ENCODE measurements around the gene CCDC85C.

The CCDC85C gene

DNA sequence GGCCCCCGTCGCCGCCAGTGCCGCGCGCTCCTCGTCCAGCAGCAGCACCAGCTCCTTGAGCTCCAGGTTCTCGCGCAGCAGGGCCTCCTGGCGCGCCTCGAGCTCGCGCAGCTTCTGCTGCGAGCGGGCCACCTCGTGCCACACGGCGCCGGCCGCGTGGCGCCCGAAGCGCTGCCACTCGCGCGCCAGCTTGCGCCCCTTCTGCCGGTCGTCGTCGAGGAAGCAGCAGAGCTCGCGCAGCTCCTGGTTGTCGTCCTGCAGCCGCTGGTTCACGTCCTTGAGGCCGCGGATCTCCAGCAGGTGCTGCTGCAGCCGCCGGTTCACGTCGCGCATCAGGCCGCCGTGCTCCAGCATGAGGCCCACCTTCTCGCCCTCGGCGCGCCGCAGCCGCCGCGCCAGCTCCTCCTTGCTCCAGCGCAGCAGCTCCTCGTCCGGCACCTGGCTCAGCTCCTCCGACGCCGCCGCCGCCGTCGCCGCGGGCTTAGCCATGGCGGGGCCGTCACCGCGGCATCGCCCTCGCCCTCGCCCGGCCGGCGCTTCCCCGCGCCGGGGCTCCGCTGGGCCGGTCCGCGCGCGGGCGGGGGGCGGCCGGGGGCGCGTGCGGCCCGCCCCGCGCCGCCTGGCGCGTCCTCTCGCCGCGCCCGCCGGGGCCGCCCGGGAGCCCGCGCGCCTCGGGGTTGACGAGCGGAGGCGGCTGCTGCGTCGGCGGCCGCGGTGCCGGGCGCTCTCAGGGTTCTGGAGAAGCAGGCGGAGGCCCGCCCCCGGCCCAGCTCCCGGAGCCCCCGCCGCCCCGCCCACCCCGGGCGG is at the start of gene CCDC85C:
TSS of gene CCDC85C (minus strand) at position 737 of the 807 bp plus-strand sequence. CDS start at position 489, 248 bp downstream.
- H3K27me3 Mint-ChIP-seq, result no peaks in the 10 kb centered on the region
- peaks cover 36% of the 10 kb centered on the region for H3K4me1 Mint-ChIP-seq
- H3K36me3 Mint-ChIP-seq (ENCODE audit: insufficient read depth), result peaks cover 7% of the 10 kb centered on the region
- H3K9me3 Mint-ChIP-seq, result no peaks in the 10 kb centered on the region
- ATAC-seq (replicated peaks; ENCODE audit: extremely low read depth, poor library complexity, severe bottlenecking) (no peak), DNase-seq (ENCODE audit: low spot score in 2 of 2) (peak; percentile 28 to 37)
- H3K4me3 Mint-ChIP-seq, result peak within 1 kb of the TSS; percentile 93
- peak within 1 kb of the TSS; percentile 94 for H3K27ac Mint-ChIP-seq (ENCODE audit: low read depth)

DNA sequence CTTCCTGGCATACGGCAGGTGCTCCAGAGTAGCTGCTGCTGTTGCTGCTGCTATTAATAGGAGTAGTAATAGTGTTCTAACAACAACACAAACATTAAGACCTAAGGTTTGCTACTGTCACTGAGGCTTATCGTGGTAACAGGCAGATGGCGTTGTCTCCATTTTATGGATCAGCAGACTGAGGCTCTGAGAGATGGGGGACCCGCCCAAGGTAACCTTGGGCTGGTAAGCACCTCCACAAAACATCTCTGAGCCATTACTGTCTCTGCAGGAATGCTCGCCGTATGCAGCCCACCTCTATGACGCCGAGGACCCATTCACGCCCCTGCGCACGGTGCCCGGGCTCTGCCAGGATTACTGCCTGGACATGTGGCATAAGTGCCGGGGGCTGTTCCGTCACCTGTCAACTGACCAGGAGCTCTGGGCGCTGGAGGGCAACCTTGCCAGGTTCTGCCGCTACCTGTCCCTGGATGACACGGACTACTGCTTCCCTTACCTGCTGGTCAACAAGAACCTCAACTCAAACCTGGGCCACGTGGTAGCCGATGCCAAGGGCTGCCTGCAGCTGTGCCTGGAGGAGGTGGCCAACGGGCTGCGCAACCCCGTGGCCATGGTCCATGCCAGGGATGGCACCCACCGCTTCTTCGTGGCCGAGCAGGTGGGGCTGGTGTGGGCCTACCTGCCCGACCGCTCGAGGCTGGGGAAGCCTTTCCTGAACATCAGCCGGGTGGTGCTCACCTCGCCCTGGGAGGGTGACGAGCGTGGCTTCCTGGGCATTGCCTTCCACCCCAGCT is 48.1 kb upstream of the CCDC85C start:
- no peak overlapping the region for H3K4me3 Mint-ChIP-seq
- peaks cover 75% of the 10 kb centered on the region for H3K27me3 Mint-ChIP-seq
- DNase-seq (ENCODE audit: low spot score in 2 of 2) (no peak), ATAC-seq (replicated peaks; ENCODE audit: extremely low read depth, poor library complexity, severe bottlenecking) (no peak)
- H3K9me3 Mint-ChIP-seq, result no peaks in the 10 kb centered on the region
- no peaks in the 10 kb centered on the region for H3K4me1 Mint-ChIP-seq
- no peak overlapping the region for H3K27ac Mint-ChIP-seq (ENCODE audit: low read depth)
- peaks cover 4% of the 10 kb centered on the region for H3K36me3 Mint-ChIP-seq (ENCODE audit: insufficient read depth)

DNA sequence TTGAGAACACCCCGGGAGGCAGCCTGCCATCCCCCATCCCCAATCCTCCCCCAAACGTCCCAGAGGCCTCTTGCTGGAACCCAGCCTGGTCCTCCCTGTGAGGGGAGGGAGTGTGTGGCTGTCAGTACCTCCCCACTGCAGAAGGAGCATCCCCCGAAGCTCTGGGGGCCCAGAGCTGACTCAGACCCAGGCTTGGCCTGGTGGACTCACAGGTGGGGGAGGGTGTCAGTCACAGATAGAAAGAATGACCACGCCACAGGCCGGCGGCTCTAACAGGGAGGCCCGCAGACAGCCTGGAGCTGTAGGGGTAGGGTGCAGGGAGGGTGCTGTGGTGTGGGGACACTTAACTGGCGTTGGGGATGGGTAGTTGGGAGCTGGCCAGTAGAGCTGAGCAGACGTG is 46.2 kb upstream of the CCDC85C start:
- H3K9me3 Mint-ChIP-seq, result no peaks in the 10 kb centered on the region
- H3K27me3 Mint-ChIP-seq, result peaks cover 69% of the 10 kb centered on the region
- H3K4me1 Mint-ChIP-seq, result no peaks in the 10 kb centered on the region
- H3K36me3 Mint-ChIP-seq (ENCODE audit: insufficient read depth), result peaks cover 4% of the 10 kb centered on the region
- ATAC-seq (replicated peaks; ENCODE audit: extremely low read depth, poor library complexity, severe bottlenecking), result no peak
- DNase-seq (ENCODE audit: low spot score in 2 of 2), result no peak
- H3K4me3 Mint-ChIP-seq, result no peak overlapping the region
- no peak overlapping the region for H3K27ac Mint-ChIP-seq (ENCODE audit: low read depth)

DNA sequence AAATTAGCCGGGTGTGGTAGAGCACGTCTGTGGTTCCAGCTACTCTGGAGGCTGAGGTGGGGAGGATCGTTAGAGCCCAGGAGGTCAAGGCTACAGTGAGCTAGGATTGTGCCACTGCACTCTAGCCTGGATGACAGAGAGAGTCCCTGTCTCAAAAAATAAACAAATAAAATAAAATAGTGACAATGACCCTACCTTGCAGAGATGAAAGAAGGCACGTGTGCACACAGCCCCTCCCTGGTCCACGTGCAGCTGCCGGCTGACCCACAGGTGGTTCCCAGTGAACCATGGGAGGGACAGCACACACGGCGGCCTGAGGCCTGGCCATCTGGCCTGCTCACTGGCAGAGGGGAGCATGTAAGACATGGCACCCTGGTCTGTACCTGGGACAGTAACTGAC is 45.6 kb upstream of the CCDC85C start:
- no peaks in the 10 kb centered on the region for H3K4me1 Mint-ChIP-seq
- H3K27me3 Mint-ChIP-seq, result peaks cover 64% of the 10 kb centered on the region
- H3K27ac Mint-ChIP-seq (ENCODE audit: low read depth), result no peak overlapping the region
- ATAC-seq (replicated peaks; ENCODE audit: extremely low read depth, poor library complexity, severe bottlenecking) (no peak), DNase-seq (ENCODE audit: low spot score in 2 of 2) (no peak)
- H3K9me3 Mint-ChIP-seq, result no peaks in the 10 kb centered on the region
- H3K36me3 Mint-ChIP-seq (ENCODE audit: insufficient read depth), result peaks cover 4% of the 10 kb centered on the region
- no peak overlapping the region for H3K4me3 Mint-ChIP-seq

DNA sequence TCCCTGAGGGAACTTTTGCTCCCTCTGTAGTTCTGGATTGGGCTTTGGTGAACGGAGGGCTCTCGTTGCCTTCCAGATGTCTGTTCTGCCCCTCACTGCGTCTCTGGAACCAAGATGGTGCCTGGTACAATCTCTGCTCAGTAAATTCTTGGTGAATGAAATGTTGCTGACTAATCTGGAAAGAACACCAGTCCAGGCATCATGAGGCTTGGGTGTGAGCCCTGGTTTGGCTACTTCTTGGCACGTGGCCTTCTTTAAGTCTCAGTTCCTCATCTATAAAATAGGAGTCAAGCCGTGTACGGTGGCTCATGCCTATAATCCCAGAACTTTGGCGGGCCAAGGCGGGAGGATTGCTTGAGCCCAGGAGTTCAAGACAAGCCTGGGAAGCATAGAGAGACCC is 45.2 kb upstream of the CCDC85C start:
- H3K27me3 Mint-ChIP-seq, result peaks cover 64% of the 10 kb centered on the region
- DNase-seq (ENCODE audit: low spot score in 2 of 2) (no peak), ATAC-seq (replicated peaks; ENCODE audit: extremely low read depth, poor library complexity, severe bottlenecking) (no peak)
- H3K4me1 Mint-ChIP-seq, result no peaks in the 10 kb centered on the region
- H3K4me3 Mint-ChIP-seq, result no peak overlapping the region
- no peak overlapping the region for H3K27ac Mint-ChIP-seq (ENCODE audit: low read depth)
- peaks cover 4% of the 10 kb centered on the region for H3K36me3 Mint-ChIP-seq (ENCODE audit: insufficient read depth)
- no peaks in the 10 kb centered on the region for H3K9me3 Mint-ChIP-seq

DNA sequence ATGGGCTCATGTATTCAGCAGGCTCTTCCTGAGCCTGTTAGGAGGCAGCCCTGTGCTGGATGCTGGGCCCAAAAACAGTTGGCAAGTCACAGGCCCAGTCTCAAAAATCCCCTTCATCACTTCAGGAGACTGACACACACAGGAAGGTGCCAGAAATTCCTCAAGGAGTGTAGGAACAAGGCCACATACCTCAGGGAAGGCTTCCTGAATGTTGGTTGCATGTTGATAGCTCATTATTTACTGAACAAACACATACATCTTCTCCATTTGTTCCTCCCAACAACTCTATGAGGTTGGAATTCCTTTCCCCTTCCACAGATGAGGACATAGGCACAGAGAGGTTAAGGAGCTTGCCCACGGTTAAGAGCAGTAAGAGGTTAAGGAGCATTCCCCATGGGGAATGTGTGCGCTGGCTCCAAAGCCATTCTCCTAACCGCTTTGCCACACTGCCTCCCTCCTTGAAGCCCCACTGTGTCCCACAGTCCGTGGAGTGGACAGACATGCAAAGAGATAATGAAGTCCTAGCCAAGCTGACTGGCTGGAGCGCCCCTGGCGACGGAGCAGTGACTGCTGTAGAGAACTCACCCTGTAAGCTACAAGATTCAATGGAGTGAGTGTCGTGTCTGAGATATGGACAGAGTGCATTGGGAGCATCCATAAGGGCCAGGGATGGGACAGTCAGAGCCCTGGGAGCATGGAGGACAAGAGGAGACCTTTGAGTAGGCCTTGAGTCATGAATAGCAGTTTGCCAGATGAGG is 44.2 kb upstream of the CCDC85C start:
- Mint-ChIP-seq H3K4me3 (no peak overlapping the region), H3K36me3 (ENCODE audit: insufficient read depth) (peaks cover 4% of the 10 kb centered on the region), H3K27ac (ENCODE audit: low read depth) (no peak overlapping the region), H3K9me3 (no peaks in the 10 kb centered on the region), H3K27me3 (peaks cover 68% of the 10 kb centered on the region), H3K4me1 (no peaks in the 10 kb centered on the region)
- ATAC-seq (replicated peaks; ENCODE audit: extremely low read depth, poor library complexity, severe bottlenecking), result no peak
- DNase-seq (ENCODE audit: low spot score in 2 of 2), result no peak

DNA sequence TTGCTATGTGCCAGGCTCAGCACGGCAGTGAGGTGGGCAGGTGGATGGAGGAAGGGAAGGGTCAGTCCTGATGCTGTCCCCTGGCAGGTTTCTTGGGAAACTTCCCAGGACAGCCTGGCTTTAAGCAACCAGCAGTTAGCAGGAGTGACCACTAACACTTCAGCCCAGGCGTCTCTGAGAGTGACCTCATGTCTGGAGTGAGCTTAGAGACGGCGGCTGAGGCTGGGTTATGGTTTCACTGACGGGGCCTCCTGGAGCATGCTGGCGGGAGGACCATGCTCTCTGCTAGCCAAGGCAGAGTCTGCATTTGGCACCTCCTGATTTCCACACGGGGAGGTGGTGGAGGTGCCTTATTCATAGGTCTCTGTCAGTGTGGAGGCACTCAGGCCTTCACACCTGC is 43.4 kb upstream of the CCDC85C start:
- DNase-seq (ENCODE audit: low spot score in 2 of 2), result no peak
- ATAC-seq (replicated peaks; ENCODE audit: extremely low read depth, poor library complexity, severe bottlenecking), result no peak
- Mint-ChIP-seq H3K4me1 (no peaks in the 10 kb centered on the region), H3K27me3 (peaks cover 68% of the 10 kb centered on the region), H3K27ac (ENCODE audit: low read depth) (no peak overlapping the region), H3K36me3 (ENCODE audit: insufficient read depth) (peaks cover 4% of the 10 kb centered on the region), H3K4me3 (no peak overlapping the region), H3K9me3 (no peaks in the 10 kb centered on the region)

DNA sequence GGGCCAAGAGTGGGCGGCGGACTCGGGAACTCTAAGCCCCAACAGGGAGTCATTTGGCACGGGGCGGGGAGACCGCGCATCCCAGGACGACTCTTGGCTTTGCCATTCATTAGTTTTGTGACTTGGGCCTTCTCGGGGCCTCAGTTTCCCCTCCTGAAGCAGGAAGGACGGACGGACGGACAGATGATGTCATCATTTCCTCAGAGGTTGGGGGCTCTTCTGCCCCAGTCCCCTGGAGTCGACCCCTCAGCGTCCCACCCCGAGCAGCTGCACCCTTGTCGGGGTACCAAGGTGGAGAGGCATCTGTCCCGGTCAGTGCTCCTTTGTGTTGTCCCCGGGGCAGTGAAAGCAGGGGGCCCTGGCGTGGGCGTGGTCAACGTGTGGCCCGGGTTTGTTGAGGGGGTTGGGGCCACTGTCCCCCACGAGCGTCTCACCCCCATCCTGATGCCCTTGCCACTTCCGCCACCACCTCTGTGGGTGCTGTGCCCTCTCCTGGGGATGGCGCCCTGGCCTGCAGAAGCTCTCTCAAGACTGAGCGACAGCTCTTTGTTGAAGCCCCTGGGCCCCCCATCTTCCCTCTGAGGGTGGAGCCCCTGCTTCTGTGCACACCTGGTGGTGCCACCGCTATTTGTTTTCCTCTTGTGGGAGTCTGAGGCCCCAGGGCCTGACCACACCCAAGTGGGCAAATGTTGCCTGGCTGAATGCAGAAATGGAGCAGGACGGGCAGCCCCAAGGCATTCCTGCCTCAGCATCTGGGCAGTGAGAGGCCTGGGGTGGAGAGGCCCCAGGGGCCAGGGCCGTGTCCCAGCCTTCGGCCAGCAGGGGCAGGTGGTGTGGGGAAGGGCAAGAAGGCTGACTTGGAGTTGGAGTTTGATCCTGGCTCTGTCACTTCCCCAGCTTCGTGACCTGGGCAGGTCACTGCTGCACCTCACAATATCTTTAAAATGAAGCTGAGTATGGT is 41.8 kb upstream of the CCDC85C start:
- no peak overlapping the region for H3K27ac Mint-ChIP-seq (ENCODE audit: low read depth)
- ATAC-seq (replicated peaks; ENCODE audit: extremely low read depth, poor library complexity, severe bottlenecking) (no peak), DNase-seq (ENCODE audit: low spot score in 2 of 2) (no peak)
- no peaks in the 10 kb centered on the region for H3K4me1 Mint-ChIP-seq
- peaks cover 2% of the 10 kb centered on the region for H3K36me3 Mint-ChIP-seq (ENCODE audit: insufficient read depth)
- H3K9me3 Mint-ChIP-seq, result no peaks in the 10 kb centered on the region
- H3K27me3 Mint-ChIP-seq, result peaks cover 56% of the 10 kb centered on the region
- peak overlapping the region; percentile 18 for H3K4me3 Mint-ChIP-seq

DNA sequence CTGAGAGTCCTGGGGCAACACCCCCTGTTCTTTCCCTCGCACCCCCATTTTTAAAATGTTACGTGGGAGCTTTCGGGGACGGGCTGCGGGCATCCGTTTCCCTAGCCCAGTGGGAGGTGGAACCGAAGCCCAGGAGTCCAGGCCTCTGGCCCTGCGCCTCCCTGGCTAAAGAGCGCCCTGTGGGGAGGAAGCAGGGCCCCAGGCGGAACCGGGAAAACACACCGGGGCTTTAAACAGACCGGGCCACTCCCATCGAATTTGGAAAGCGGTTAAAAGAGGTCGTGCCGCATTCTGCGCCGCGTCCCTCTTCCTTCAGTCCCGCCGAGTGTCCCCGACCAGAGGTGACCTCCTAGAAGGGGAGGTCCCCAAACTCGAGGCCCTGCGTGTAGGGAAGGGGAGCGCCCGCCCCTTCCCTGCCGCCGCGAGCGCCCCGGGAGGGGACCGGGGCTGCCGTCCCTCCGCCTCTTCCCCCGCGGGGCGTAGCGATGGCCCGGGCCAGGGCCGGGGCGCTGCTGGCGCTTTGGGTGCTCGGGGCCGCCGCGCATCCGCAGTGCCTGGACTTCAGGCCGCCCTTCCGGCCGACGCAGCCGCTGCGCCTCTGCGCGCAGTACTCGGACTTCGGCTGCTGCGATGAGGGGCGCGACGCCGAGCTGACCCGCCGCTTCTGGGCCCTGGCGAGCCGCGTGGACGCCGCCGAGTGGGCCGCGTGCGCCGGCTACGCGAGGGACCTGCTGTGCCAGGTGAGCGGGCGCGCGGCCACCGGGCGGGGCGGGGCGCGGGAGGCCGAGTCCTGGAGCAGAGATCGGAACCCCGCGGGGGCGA is 40.9 kb upstream of the CCDC85C start, which contains the start of gene HHIPL1:
TSS of gene HHIPL1 (plus strand) at position 407 of the 822 bp plus-strand sequence. CDS start at position 486, 79 bp downstream.
- Mint-ChIP-seq H3K36me3 (ENCODE audit: insufficient read depth) (peaks cover 2% of the 10 kb centered on the region), H3K9me3 (no peaks in the 10 kb centered on the region), H3K4me3 (peak within 1 kb of the TSS; percentile 18), H3K27me3 (peaks cover 48% of the 10 kb centered on the region), H3K4me1 (no peaks in the 10 kb centered on the region), H3K27ac (ENCODE audit: low read depth) (no peak within 1 kb of the TSS)
- DNase-seq (ENCODE audit: low spot score in 2 of 2) (no peak), ATAC-seq (replicated peaks; ENCODE audit: extremely low read depth, poor library complexity, severe bottlenecking) (no peak)

DNA sequence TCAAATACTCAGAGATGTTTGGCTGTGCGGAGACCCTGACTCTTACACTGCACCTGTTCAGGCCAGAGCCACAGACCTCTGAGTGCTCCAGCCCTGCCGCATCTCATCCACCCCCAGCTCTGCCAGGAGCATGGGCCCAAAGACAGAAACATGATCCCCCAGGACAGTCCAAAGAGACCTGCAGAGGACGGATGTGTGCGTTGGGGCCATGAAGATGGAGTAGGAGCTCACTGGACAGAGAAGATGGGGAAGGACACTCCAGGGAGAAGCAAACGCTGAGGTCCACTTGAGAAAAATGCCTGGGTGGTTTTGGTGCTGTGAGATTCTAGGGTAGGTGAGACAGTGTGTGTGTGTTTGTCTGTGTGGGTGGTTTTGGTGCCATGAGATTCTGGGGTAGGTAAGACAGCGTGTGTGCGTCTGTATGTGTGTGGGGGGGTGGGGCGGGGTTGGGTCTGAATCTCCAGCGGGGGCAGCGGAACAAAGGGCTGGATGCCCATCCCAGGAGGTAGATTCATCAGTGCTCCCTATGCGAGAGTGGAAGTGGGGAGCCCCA is 40.1 kb upstream of the CCDC85C start:
- no peak overlapping the region for H3K4me3 Mint-ChIP-seq
- peaks cover 2% of the 10 kb centered on the region for H3K36me3 Mint-ChIP-seq (ENCODE audit: insufficient read depth)
- peaks cover 40% of the 10 kb centered on the region for H3K27me3 Mint-ChIP-seq
- ATAC-seq (replicated peaks; ENCODE audit: extremely low read depth, poor library complexity, severe bottlenecking), result no peak
- H3K27ac Mint-ChIP-seq (ENCODE audit: low read depth), result no peak overlapping the region
- no peaks in the 10 kb centered on the region for H3K4me1 Mint-ChIP-seq
- no peaks in the 10 kb centered on the region for H3K9me3 Mint-ChIP-seq
- no peak for DNase-seq (ENCODE audit: low spot score in 2 of 2)

DNA sequence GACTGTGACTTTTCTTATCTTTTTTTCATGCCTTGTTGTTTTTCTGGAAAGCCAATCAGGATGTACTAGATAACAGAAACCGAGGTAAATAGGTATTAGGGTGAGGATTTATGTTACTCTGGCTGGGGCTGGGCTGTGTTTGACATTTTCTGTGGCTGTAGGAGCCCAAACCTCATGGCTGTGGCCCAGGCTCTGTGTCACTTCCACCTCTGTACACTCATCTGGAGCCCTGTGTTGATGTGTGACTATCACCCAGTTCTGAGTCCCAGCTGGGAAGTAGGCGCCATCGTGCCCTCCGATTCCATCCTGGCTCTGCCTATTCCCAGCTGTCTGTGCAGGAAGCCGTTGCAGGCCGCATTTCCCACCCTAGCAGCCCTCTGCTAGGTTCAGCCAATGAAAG is 39.3 kb upstream of the CCDC85C start:
- peaks cover 2% of the 10 kb centered on the region for H3K36me3 Mint-ChIP-seq (ENCODE audit: insufficient read depth)
- no peak for ATAC-seq (replicated peaks; ENCODE audit: extremely low read depth, poor library complexity, severe bottlenecking)
- H3K27me3 Mint-ChIP-seq, result peaks cover 32% of the 10 kb centered on the region

More for the DNA sequence above, 39.3 kb upstream of the CCDC85C start:
- Mint-ChIP-seq H3K9me3 (no peaks in the 10 kb centered on the region), H3K27ac (ENCODE audit: low read depth) (no peak overlapping the region), H3K4me3 (no peak overlapping the region), H3K4me1 (no peaks in the 10 kb centered on the region)
- no peak for DNase-seq (ENCODE audit: low spot score in 2 of 2)

Measured in central memory CD8-positive, alpha-beta T cell (primary cell).